GM21528 (cell line): Measurements from ENCODE around the gene TGFBR3.
A peak's percentile ranks its signal among the peaks of the same experiment; 100 is the strongest.

Source experiments
- ATAC-seq: cut with Tn5 transposase; IDR thresholded peaks from one replicate; pipeline ENCODE4 v1.9.1; 2021; ENCODE audit warnings: mild to moderate bottlenecking, moderate library complexity; ENCODE audit not compliant: unreplicated experiment, low FRiP score

Gene TGFBR3

GRCh38 chr1:91764471-91765115 lies 121.4 kb downstream of the TGFBR3 start:
- no peak for ATAC-seq

DNA sequence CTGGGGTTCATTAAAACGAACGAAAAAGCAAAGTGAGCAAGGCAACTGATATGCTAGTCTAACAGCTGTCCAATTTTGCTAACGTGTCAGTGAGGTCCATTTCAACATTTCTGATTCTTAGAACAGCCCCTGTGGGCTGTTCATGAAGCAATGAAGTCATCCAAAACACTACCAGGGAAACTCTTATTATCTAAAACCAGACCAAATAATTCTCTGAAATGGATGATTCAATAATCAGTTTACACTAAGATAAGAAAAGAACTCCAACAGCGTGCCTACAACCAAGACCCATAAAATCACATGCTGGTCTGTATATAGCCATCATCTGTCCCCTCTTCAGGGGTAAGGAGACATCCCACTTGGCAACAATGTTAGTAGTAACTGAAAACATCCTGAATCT lies 122.7 kb downstream of the TGFBR3 start:
- ATAC-seq: no peak

- no peak for ATAC-seq
Observed at GRCh38 chr1:91761295-91761721, 124.6 kb downstream of the TGFBR3 start.

- no peak for ATAC-seq
Observed at GRCh38 chr1:91760512-91760911, 125.4 kb downstream of the TGFBR3 start.

- no peak for ATAC-seq
Observed at GRCh38 chr1:91759076-91759475, 126.9 kb downstream of the TGFBR3 start.

- no peak for ATAC-seq
Observed at GRCh38 chr1:91757763-91758460, 128.0 kb downstream of the TGFBR3 start.

- ATAC-seq: no peak
Observed at GRCh38 chr1:91755702-91756287, 130.2 kb downstream of the TGFBR3 start.

GRCh38 chr1:91754816-91755580 lies 131.0 kb downstream of the TGFBR3 start:
- no peak for ATAC-seq

GRCh38 chr1:91754348-91754747 lies 131.6 kb downstream of the TGFBR3 start:
- peak; percentile 42 for ATAC-seq

GRCh38 chr1:91753878-91754277 lies 132.1 kb downstream of the TGFBR3 start:
- ATAC-seq: no peak

- peak; percentile 64 for ATAC-seq
Observed at GRCh38 chr1:91752324-91752723, 133.6 kb downstream of the TGFBR3 start.

- ATAC-seq: no peak
Observed at GRCh38 chr1:91751275-91751674, 134.7 kb downstream of the TGFBR3 start.

GRCh38 chr1:91750398-91750996 lies 135.5 kb downstream of the TGFBR3 start:
- no peak for ATAC-seq

- ATAC-seq: no peak
Observed at GRCh38 chr1:91749788-91750231, 136.1 kb downstream of the TGFBR3 start.

DNA sequence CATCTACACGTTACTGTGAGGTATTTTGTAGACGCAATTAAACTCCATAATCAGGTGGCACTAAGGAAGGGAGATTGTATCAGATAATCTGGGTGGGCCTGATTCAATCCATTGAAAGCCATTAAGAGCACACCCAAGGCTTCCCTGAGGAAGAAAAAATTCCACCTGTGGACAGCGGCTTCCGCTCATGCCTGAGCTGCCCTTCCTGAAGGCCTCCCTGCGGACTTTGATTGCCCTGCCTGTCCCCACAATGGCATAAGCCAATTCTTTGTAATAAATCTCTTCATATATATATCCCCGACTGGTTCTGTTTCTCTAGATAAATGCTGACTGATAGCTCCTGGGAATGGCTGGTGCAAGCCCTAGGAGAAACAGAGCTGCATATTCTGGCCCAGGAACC lies 138.3 kb downstream of the TGFBR3 start:
- no peak for ATAC-seq

DNA sequence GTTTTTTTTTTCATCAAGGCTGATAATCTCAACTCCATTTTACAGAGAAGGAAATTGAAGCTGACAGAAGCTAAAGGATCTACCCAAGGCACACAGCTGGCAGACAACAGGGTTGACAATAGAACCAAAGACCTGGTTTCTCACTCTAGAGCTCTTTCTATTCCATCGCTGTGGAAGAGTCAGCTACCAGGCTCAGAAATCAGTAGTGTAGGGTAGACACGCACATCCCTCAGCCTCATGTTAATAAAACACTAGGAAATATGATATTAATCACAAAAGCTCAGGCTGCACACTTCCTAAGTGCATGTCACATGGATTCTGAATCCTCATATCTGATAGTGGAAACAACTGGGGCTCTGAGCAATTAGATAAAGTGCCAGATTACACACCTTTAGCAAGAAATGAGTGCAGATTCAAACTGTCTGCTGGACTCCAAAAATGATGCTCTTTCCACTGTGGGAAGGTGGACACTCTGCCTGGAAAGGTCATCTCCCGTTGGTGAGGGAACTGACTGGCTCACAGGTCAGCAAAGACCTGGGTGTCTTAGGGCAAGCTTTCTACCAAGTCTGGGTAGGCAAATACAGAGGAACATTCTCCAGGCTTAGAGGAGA lies 139.1 kb downstream of the TGFBR3 start:
- ATAC-seq: no peak

DNA sequence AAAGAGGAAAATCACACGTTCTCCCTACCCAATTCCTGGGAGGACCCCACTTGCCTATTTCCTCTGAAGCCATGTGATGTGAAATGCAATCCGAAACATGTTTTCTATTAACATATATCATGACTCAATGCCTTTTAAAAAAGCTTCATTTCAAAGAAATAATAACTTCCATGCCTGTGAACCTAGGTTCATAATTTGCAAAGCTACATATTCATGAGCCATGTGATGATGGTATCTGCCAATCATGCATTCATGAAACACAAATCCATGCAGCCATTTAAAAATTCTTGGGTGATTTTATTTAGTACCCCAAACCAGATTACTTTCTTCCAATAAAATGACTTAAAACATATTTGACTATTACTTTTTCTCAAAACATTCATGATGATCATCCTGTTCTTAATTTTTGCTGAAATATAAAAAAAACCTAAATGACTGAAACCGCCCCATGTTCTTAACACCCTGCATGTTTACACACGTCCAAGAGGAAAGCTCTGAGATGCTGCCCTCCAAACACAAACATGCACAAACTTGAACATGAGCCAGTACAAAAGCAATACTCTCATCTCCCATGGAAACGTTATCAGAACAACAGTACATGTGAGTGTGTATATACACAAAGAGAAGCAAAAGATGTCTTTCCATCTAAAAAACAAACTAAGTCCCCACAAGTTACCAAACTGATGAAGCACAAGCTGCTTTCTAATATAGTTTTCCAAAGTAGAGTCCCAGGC lies 140.1 kb downstream of the TGFBR3 start:
- ATAC-seq: no peak

DNA sequence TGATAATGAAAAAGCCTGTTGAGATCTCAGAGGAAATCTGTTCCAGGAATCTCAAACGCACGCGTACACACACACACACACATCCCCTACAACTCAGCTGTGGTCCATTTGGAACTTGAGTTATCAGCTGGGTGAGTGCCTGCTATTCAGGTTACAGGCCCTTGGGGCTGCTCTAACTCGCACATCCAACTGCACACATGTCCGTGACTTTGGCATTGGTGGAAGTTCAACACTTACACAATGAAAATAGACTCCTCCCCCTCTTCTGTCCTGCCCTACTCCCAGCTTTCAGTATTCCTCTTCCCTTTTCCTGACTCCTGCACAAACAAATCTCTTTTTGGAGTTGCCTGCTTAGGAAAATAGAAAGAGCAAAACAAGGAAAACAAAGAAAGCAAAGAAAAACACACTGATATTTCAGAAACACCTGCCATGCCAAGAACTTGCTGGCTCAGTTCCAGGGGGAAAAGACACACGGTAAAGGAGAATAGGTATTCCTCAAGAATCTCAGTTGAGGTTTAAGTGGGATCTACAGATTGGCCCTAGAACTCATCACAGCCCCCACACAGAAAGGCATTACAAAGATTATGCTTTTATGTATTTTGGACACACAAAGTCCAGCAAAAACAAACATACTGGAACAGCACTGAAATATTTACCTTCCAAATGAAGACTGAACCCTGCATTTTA lies 140.9 kb downstream of the TGFBR3 start:
- no peak for ATAC-seq

GRCh38 chr1:91742848-91743292 lies 143.1 kb downstream of the TGFBR3 start:
- ATAC-seq: no peak
